NOMO-1 treated with dmso at 0.1 percent for 144 hours (cell line): ENCODE data around the gene TNNT3.
"Not testable (repeated sequence)": the region's sequence is repeated elsewhere in the genome, so short reads cannot be mapped to it uniquely, and the experiment has no call there.

Experiments
- DNase-seq: peaks from one replicate; lab custom pipeline; 2025; ENCODE audit not compliant: unreplicated experiment; lab: John Stamatoyannopoulos, UW

TNNT3 gene

DNA sequence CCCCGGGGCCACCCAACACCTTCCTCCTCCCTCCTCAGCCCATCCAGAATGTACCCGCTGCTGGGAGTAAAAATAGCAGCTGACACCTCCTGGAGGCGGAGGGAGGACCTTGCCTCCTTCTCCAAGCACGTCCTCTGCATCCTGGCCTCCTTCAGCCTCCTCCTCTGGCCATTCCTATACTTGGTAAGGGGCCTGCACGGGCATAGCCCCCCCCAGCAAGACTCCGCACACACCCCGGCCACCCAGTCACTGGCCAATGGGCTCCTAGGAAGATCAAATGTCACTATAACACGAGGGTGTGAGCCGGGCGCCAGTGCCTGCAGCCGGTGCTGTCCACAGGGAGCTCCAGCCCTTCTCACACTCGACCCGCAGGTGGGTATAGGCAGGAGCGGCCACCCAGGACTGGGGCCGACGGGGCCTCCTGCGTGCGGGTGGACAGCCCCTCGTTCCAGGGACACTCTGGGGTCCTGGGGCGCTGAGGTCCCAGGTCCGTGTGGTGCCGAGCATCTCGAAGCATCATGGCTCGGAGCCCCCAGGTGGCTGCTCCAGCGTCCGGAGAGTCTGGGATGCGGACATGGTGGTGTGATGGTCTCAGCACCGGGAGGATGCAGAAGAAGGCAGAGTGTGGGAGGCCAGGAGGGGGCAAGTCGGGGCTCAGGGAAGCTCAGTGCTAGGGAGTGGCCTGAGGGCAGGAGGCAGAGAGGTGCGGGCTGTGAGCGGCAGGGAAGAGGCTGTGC lies at the start of gene TNNT3:
TNNT3 (plus strand) TSS at position 313 of the 737 bp plus-strand sequence. CDS start 3,172 bp downstream, outside the sequence.
- DNase-seq: no peak

DNA sequence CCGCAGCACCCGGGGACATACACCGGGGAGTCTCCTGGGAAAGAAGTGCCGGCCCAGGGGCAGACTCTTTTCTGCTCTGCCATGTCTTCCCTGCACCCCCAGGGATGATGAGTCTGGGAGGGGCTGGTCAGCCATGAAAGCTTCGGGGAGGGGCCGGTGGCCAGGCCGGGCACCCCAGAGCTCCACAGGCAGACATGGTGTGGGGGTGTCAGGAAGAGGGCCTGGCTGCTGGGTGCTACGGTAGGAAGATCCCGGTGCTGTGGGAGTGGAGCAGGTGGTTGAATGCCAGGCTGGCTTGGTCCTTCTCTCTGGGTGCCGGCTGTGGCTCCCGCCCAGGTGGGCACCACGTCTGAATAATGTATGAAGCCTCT lies 49.2 kb upstream of the TNNT3 start:
- no peak for DNase-seq

GRCh38 chr11:1870721-1871466 lies 48.6 kb upstream of the TNNT3 start:
- no peak for DNase-seq

- no peak for DNase-seq
These were observed 48.0 kb upstream of the TNNT3 start for GRCh38 chr11:1871531-1871930.

DNA sequence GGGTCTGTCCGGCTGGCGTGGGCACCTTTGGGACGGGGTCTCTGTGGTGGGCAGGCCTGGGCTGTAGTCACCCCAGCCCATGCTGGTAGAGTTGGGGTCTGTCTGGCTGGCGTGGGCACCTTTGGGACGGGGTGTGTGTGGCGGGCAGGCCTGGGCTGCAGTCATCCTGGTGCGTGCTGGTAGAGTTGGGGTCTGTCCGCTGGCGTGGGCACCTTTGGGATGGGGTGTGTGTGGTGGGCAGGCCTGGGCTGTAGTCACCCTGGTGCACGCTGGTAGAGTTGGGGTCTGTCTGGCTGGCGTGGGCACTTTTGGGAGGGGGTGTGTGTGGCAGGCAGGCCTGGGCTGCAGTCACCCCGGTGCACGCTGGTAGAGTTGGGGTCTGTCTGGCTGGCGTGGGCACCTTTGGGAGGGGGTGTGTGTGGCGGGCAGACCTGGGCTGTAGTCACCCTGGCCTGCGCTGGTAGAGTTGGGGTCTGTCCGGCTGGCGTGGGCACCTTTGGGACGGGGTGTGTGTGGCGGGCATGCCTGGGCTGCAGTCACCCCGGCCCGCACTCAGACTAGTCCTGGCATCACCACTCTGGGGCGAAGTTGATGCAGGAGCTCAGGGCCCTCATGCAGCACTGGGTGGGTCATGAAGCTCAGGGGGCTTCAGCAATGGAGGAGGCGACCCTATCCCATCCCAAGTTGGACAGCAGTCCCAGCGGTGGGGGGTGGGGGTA lies 47.1 kb upstream of the TNNT3 start:
- DNase-seq: no peak

DNA sequence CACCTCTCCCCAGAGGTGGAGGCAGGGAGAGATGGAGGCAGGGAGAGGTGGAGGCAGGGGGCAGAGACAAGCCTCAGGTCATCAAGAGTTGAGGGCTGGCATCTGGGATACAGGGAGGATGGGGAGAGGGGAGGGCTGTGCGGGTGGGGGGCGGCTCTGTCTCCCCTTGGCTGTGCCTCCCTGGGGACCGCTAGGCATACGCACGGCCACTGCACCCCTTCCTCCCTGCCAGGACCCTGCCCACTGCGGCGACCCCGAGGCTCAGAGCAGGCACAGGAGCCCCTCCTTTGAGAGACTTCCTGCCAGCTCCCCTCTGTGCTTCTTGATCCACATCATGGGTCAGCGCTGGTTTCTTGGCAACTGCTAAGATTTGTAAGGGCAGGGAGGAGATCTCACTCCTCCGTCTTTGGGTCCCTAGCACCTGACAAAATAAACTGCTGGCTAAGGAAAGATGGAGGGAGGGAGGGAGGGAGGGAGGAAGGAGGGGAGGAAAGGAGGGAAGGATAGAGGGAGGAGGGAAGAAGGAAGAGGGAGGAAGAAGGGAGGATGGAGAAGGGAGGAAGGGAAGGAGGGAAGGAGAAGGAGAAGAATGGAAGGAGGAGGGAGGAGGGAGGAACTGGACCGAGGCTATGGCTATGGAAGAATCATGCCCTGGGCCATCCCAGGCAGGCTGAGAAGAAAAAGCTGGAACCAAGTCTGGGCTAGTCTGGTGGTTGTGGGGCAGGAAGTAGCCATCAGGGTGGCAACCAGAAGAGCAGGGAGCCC lies 46.3 kb upstream of the TNNT3 start:
- no peak for DNase-seq

DNA sequence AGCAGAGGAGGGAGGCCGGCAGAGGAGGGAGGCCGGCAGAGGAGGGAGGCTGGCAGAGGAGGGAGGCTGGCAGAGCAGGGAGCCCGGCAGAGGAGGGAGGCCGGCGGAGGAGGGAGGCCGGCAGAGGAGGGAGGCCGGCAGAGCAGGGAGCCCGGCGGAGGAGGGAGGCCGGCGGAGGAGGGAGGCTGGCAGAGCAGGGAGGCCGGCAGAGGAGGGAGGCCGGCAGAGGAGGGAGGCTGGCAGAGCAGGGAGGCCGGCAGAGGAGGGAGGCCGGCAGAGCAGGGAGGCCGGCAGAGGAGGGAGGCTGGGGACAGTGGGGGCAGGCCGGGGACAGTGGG lies 45.7 kb upstream of the TNNT3 start:
- not testable (repeated sequence) for DNase-seq

- not testable (repeated sequence) for DNase-seq
These were observed 44.9 kb upstream of the TNNT3 start for GRCh38 chr11:1874441-1875092.

DNA sequence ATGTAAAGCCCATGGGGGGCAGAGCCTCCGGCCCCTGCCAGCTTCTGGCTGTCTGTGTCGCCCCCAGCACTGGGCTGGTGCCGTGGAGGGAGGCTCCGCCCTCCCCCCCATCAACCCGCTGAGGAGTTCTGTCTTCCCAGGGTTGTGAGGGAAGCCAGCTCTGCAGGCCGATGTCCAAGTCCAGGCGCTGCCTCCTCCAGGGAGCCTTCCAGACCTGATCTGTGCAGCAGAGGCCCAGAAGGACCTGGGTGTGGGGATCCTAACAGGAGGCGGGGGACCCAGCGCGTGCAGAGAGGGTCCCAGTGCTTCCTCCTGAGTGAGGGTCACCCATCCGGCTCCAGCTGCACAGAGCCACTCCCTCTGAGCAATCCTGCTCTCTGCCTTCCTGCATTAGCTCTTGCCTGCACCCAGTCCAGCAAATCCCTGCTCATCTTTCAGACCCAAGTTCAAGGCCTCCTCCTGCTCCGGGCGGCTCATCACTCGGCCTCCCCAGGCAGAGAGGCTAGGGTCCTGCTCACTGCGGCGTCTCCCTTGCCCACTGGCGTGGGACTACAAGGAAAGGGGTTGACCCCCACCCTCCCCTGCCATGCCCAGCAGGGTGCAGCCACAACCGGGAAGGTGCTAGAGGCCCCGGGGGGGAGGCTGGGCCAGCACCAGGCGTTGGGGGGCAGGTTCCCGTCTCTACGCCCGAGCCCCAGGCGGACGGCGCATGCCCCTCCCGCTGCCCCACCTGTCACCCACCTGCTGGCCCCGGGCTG lies 44.2 kb upstream of the TNNT3 start:
- no peak for DNase-seq

DNA sequence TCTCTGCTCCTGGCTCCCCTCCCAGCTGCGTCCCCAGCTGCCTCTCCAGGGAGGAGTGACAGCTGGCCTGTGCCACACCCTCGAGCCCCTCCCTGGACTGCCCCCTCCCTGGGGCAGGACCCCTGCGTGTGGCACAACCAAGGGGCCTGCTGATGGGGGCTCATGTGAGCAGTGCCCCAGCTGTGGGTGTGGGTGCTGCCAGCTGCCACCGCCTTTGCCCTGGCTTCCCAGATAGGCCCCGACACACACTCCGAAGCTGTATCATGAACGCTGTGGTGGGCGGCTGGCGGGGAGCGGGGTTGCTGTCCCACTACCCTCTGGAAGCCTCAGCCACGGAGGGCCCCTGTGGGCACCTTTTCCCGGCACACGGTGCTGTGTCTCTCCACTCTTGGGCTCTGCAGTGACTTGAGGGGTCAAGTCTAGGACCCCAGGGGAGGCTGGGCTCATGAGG lies 43.6 kb upstream of the TNNT3 start:
- DNase-seq: not testable (repeated sequence)

- DNase-seq: no peak
These were observed 43.0 kb upstream of the TNNT3 start for GRCh38 chr11:1876361-1877063.

- no peak for DNase-seq
These were observed 42.0 kb upstream of the TNNT3 start for GRCh38 chr11:1877211-1878136.

GRCh38 chr11:1878137-1879031 lies 41.1 kb upstream of the TNNT3 start:
- DNase-seq: no peak

DNA sequence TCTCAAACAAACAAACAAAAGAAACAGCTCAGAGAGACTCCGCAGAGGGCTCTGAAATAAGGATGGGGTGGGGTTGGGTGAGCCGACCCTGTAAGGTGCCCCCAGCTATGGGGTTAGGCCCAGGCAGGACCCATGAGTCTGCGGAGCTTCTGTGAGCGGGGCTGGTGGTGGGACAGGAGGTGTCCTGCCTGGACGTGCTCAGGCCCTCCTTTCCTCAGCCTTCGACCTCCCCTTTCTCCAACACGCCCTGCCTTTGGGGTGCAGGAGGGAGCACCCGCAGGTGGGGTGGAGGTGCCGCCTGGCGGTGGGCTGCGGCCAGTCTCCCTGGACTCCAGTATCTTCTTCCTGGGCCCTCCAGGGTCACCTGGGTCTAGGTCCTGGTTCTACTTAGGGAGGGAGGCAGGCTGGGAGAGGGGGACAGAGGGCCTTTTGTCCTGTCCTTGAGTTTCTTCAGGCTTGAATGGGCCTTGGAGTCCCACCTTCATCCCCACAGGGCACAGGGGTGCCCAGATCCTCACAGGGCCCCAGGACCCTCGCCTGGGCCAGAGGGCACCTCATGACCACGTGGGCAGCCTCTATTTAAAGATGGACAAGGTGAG lies 40.1 kb upstream of the TNNT3 start:
- no peak for DNase-seq

DNA sequence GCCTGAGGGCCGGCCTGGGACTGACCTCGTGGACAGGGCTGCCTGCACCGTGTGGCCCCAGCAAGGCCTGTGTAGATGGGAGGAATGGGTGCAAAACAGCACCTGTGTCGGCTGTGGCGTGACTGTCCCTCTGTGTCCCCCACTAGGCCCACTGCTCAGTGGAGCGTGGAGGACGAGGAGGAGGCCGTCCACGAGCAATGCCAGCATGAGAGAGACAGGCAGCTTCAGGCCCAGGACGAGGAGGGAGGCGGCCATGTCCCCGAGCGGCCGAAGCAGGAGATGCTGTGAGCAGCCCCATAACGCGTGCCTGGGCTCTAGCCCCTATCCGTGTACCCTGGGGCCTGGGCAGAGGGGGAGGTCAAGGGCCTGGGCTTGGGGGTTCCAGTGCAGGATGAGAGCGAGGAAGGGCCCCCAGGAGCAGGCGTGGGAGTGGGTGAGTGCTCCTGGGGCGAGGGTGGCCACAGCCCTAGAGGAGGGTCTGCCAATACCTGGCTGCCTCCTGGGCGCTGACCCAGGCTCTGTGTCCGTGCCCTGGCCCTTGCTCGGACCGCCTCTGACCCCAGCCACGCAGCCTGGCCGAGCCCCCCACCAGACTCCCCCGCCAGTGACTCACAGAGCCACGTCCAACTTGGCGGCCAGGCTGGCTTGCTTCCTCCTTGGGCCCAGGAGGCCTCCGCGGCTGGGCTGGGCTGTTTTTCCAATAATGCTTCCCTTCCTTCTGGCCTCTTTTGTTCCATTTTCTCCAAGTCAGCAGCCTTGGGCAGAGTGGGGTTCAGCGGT lies 39.4 kb upstream of the TNNT3 start:
- no peak for DNase-seq
